Stimulated activated naive CD8-positive, alpha-beta T cell treated with anti-CD3 and anti-CD28 coated beads, Interleukin-15, amount 100 ng/mL, for 72 hours (primary cell): ENCODE data around the gene UBXN10.

ENCODE experiments used
- ATAC-seq: fragments of 150-1000 bp; cut with Tn5 transposase; 2 replicates; pipeline ENCODE4 v1.10.0; 2021; ENCODE audit warnings: mild to moderate bottlenecking, moderate library complexity
- DNase-seq, 2 donors: peaks; one replicate each; pipeline ENCODE4 v3.0.0; 2021 to 2022
- H3K27ac Mint-ChIP-seq, 2 donors: one replicate each; pipeline ENCODE4 v1.8.0; 2022; ENCODE audit warnings: mild to moderate bottlenecking in 2 of 2, mixed read lengths in 2 of 2, moderate library complexity in 2 of 2
- H3K27me3 Mint-ChIP-seq: one replicate; pipeline ENCODE4 v1.8.0; 2022; ENCODE audit warnings: mixed read lengths
- H3K4me1 Mint-ChIP-seq: one replicate; pipeline ENCODE4 v1.8.0; 2022; ENCODE audit warnings: mild to moderate bottlenecking, mixed read lengths
- H3K4me3 Mint-ChIP-seq, 2 donors: one replicate each; pipeline ENCODE4 v1.8.0; 2022; ENCODE audit warnings: mild to moderate bottlenecking in 2 of 2, mixed read lengths in 2 of 2, moderate library complexity in 1 of 2
- H3K9me3 Mint-ChIP-seq, 2 donors: one replicate each; pipeline ENCODE4 v1.8.0; 2022; ENCODE audit warnings: mixed read lengths in 2 of 2

UBXN10 gene

GRCh38 chr1:20168564-20169491, 17.1 kb upstream of the UBXN10 start:
- Mint-ChIP-seq H3K4me3 (no peak overlapping the region), H3K27me3 (peaks cover 21% of the 10 kb centered on the region), H3K9me3 (peaks cover 0 to 14% of the 10 kb centered on the region in 2 donors), H3K27ac (no peak overlapping the region), H3K4me1 (peaks cover 15% of the 10 kb centered on the region)
- no peak for ATAC-seq
- no peak for DNase-seq

- Mint-ChIP-seq H3K27me3 (peaks cover 18% of the 10 kb centered on the region), H3K4me3 (no peak overlapping the region), H3K27ac (no peak overlapping the region), H3K9me3 (peaks cover 0 to 6% of the 10 kb centered on the region in 2 donors), H3K4me1 (peaks cover 18% of the 10 kb centered on the region)
- DNase-seq = no peak
- ATAC-seq = no peak
These were observed 16.0 kb upstream of the UBXN10 start for GRCh38 chr1:20169932-20170331.

- Mint-ChIP-seq H3K27ac (peak overlapping the region in 1 of 2 donors; percentile 28), H3K4me1 (peaks cover 27% of the 10 kb centered on the region), H3K27me3 (peaks cover 7% of the 10 kb centered on the region), H3K4me3 (no peak overlapping the region), H3K9me3 (no peaks in the 10 kb centered on the region)
- DNase-seq (no peak), ATAC-seq (no peak)
These were observed 13.8 kb upstream of the UBXN10 start for GRCh38 chr1:20172033-20172590.

GRCh38 chr1:20174937-20175666, 10.8 kb upstream of the UBXN10 start:
- H3K4me1 Mint-ChIP-seq = peaks cover 27% of the 10 kb centered on the region
- peaks cover 9 to 10% of the 10 kb centered on the region in 2 donors for H3K9me3 Mint-ChIP-seq
- H3K4me3 Mint-ChIP-seq = peak overlapping the region; percentile 62 to 64
- ATAC-seq = peak; percentile 70
- peak in 1 of 2 donors; percentile 29 for DNase-seq
- peak overlapping the region; percentile 85 to 89 for H3K27ac Mint-ChIP-seq
- no peaks in the 10 kb centered on the region for H3K27me3 Mint-ChIP-seq

- Mint-ChIP-seq H3K9me3 (peaks cover 11 to 12% of the 10 kb centered on the region in 2 donors), H3K27ac (no peak overlapping the region), H3K4me1 (peaks cover 19% of the 10 kb centered on the region), H3K4me3 (no peak overlapping the region), H3K27me3 (no peaks in the 10 kb centered on the region)
- ATAC-seq = peak; percentile 28
- DNase-seq = no peak
These were observed 7.1 kb upstream of the UBXN10 start for GRCh38 chr1:20178634-20179370.

GRCh38 chr1:20179371-20180128, 6.3 kb upstream of the UBXN10 start:
- H3K4me3 Mint-ChIP-seq = no peak overlapping the region
- no peak for DNase-seq
- no peak for ATAC-seq
- H3K9me3 Mint-ChIP-seq = peaks cover 11 to 12% of the 10 kb centered on the region in 2 donors
- peak overlapping the region in 1 of 2 donors; percentile 82 for H3K27ac Mint-ChIP-seq
- peaks cover 27% of the 10 kb centered on the region for H3K4me1 Mint-ChIP-seq
- no peaks in the 10 kb centered on the region for H3K27me3 Mint-ChIP-seq

- DNase-seq = no peak
- Mint-ChIP-seq H3K4me3 (no peak overlapping the region), H3K27ac (peak overlapping the region in 1 of 2 donors; percentile 82), H3K4me1 (peaks cover 27% of the 10 kb centered on the region), H3K27me3 (no peaks in the 10 kb centered on the region), H3K9me3 (peaks cover 11 to 12% of the 10 kb centered on the region in 2 donors)
- ATAC-seq = no peak
These were observed 5.6 kb upstream of the UBXN10 start for GRCh38 chr1:20180129-20180843.

GRCh38 chr1:20180844-20181207, 5.1 kb upstream of the UBXN10 start:
- H3K27ac Mint-ChIP-seq = no peak overlapping the region
- peaks cover 11 to 12% of the 10 kb centered on the region in 2 donors for H3K9me3 Mint-ChIP-seq
- no peak for ATAC-seq

GRCh38 chr1:20182415-20182814, 3.5 kb upstream of the UBXN10 start:
- ATAC-seq (no peak), DNase-seq (no peak)
- Mint-ChIP-seq H3K27me3 (no peaks in the 10 kb centered on the region), H3K9me3 (peaks cover 11 to 12% of the 10 kb centered on the region in 2 donors), H3K27ac (no peak overlapping the region), H3K4me3 (no peak overlapping the region), H3K4me1 (peaks cover 37% of the 10 kb centered on the region)

More at GRCh38 chr1:20180844-20181207, 5.1 kb upstream of the UBXN10 start:
- Mint-ChIP-seq H3K4me1 (peaks cover 25% of the 10 kb centered on the region), H3K27me3 (no peaks in the 10 kb centered on the region), H3K4me3 (no peak overlapping the region)
- DNase-seq = no peak

GRCh38 chr1:20183035-20183434, 2.9 kb upstream of the UBXN10 start:
- ATAC-seq = no peak
- Mint-ChIP-seq H3K9me3 (peaks cover 11 to 12% of the 10 kb centered on the region in 2 donors), H3K27ac (no peak overlapping the region), H3K27me3 (peaks cover 2% of the 10 kb centered on the region), H3K4me1 (peaks cover 43% of the 10 kb centered on the region), H3K4me3 (no peak overlapping the region)
- no peak for DNase-seq

GRCh38 chr1:20183616-20184271, 2.2 kb upstream of the UBXN10 start:
- H3K4me1 Mint-ChIP-seq = peaks cover 50% of the 10 kb centered on the region
- no peak overlapping the region for H3K4me3 Mint-ChIP-seq
- ATAC-seq = no peak

GRCh38 chr1:20184481-20184900, 1.4 kb upstream of the UBXN10 start:
- Mint-ChIP-seq H3K4me1 (peaks cover 58% of the 10 kb centered on the region), H3K4me3 (peak overlapping the region; percentile 1 to 36), H3K9me3 (peaks cover 8 to 9% of the 10 kb centered on the region in 2 donors), H3K27ac (peak overlapping the region in 1 of 2 donors; percentile 92), H3K27me3 (peaks cover 16% of the 10 kb centered on the region)
- no peak for ATAC-seq
- no peak for DNase-seq

More at GRCh38 chr1:20183616-20184271, 2.2 kb upstream of the UBXN10 start:
- H3K9me3 Mint-ChIP-seq = peaks cover 11 to 12% of the 10 kb centered on the region in 2 donors
- DNase-seq = no peak
- H3K27ac Mint-ChIP-seq = peak overlapping the region; percentile 45 to 57
- peaks cover 9% of the 10 kb centered on the region for H3K27me3 Mint-ChIP-seq

- H3K4me3 Mint-ChIP-seq = peak overlapping the region; percentile 75 to 77
- H3K27ac Mint-ChIP-seq = peak overlapping the region; percentile 74 to 92
- ATAC-seq (peak; percentile 80), DNase-seq (peak; percentile 63 to 78)
- H3K4me1 Mint-ChIP-seq = peaks cover 58% of the 10 kb centered on the region
- H3K9me3 Mint-ChIP-seq = peaks cover under 1 to 1% of the 10 kb centered on the region in 2 donors
- H3K27me3 Mint-ChIP-seq = peaks cover 20% of the 10 kb centered on the region
These were observed 681 bp upstream of the UBXN10 start for GRCh38 chr1:20184997-20185833.
